WI38 (cell line): Measurements from ENCODE around the gene CARM1.

Experiments used
- H3K4me3 ChIP-seq: 2 replicates; pipeline ENCODE4 v1.5.1; 2011; ENCODE audit warnings: low read depth, mild to moderate bottlenecking, control low read depth, low read length
- TF ChIP-seq, protein P1 (sequence below): IDR thresholded peaks from 2 replicates; pipeline ENCODE4 v1.5.1; 2012; ENCODE audit warnings: low read depth, mild to moderate bottlenecking, control low read depth, low read length

Gene CARM1

DNA sequence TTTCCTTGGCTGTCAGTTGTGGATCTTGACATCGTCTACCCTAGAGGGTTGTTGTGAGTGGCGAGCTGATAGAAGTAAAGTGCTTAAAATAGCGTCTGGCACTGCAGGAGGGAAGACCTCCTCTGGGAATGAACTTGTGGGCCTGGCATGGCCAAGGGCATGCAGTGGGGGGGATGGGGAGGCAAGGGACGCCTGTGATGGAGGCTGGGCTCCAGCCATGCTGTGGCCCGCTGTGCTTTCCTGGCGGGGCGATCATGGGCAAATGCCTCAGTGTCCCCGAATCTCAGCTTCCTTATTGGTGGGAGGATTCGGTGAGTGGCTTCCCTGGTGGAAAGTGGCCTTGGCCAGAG is 10.7 kb downstream of the CARM1 start:
- no peak overlapping the region for H3K4me3 ChIP-seq
- TF ChIP-seq, protein P1, sequence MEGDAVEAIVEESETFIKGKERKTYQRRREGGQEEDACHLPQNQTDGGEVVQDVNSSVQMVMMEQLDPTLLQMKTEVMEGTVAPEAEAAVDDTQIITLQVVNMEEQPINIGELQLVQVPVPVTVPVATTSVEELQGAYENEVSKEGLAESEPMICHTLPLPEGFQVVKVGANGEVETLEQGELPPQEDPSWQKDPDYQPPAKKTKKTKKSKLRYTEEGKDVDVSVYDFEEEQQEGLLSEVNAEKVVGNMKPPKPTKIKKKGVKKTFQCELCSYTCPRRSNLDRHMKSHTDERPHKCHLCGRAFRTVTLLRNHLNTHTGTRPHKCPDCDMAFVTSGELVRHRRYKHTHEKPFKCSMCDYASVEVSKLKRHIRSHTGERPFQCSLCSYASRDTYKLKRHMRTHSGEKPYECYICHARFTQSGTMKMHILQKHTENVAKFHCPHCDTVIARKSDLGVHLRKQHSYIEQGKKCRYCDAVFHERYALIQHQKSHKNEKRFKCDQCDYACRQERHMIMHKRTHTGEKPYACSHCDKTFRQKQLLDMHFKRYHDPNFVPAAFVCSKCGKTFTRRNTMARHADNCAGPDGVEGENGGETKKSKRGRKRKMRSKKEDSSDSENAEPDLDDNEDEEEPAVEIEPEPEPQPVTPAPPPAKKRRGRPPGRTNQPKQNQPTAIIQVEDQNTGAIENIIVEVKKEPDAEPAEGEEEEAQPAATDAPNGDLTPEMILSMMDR, result no peak

DNA sequence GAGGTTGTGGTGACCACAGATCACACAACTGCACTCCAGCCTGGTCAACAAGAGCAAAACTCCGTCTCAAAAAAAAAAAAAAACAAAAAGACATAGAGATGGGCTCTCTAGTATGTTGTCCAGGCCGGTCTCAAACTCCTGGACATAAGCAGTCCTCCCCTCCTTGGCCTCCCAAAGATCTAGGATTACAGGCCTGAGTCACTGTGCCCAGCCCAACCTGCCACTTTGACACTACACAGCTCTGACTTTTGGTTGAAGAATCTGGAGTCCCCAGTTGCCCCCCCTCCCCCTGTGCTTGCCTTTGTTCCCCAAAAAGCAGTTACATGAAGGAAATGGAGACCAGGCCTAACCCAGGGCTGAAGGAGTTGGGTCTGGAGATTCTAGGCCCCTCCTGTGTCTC is 12.9 kb downstream of the CARM1 start:
- TF ChIP-seq, protein P1, result no peak
- no peak overlapping the region for H3K4me3 ChIP-seq

DNA sequence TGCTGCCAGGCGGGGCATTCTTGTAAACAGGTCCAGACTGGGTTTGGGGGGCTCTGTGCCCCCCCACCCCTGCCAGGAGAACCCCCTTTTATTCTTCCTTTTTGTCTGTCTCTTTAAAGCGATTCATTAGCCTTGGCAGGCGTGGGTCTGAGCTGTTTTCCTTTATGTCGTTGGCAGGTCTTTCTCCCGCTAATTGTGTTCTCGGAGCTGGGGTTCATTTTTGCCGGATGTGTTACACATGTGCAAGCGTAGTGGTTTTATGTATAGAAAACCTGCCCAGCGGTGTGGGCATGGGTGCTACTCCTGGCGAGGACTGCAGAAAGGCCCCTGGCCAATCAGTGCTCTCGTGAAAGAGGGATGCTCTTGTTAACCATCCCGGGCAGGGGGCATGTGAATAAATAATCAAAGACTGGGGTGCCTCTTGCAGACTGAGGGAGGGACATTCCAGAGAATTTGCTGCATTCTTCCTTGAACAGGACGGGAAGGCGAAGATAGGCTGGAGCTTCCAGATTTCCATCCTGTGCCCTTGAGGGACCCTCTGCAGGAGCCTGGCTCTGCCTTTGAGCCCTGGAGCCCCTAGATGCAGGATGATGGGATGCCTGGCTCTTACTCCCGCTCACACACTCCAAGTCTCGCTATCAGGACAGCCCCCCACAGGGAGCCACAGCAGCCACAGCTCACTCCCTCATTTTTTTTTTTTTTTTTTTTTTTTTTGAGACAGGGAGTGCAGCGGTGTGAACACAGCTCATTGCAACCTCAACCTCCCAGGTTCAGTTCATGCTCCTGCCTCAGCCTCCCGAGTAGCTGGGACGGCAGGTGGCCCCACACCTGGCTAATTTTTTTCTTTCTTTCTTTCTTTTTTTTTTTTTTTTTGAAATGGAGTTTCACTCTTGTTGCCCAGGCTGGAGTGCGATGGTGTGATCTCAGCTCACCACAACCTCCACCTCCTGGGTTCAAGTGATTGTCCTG is 14.1 kb downstream of the CARM1 start:
- no peak overlapping the region for H3K4me3 ChIP-seq
- TF ChIP-seq, protein P1, result no peak

DNA sequence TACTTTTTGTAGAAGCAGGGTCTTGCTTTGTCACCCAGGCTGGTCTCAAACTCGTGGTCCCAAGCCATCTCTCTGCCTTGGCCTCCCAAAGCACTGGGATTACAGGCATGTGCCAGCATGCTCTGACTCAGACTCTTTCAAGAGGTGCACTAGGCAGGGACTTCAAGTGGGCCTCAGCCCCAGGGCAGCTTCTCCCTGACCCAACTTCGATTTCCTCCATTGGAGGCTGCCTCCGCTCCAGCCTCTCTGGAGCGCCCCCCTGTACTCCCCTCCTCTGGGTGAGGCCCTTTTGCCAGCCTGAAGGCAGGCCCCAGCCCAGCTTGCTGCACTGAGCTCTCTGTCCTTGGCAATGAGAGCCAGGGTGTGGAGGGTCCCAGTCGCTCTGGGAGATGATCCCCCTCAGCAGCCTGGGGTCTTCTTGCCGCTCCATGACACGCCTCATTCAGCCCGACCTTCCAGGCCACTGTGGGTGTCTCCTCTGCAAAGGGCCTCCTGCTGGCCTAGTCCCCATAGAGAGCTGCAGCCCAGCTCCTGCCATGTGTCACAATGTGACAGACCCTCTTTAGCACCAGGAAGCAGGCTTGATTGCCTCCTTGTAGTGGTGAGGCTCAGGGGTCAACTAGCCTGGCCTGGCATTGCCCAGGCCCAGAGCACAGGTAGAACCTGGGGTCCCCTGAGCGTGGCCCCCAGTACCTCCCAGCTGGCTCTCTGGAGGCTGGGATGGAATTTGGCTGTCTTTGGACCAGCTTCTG is 16.4 kb downstream of the CARM1 start:
- no peak overlapping the region for H3K4me3 ChIP-seq
- TF ChIP-seq, protein P1, result no peak

DNA sequence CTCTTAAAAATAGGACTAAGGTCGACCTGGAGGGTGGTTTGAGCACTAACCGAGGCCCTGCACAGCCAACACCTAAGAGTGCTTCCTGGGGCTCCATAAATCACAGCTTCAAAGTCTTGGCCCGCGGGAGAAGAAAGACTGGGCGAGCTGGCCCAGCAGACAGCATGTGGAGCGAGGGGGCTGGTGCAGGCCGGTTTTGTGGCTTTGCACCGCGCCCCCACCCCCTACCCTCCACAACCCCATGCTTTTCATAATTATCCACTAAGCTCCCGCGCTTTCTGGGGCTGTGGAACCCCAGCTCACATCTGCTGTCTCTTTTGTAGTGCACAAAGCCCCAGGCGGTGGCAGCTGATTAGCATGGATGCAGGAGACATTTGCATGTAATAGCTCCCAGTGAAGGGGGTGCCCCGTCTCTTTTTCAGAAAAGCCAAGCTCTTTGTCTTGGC is 17.1 kb downstream of the CARM1 start:
- TF ChIP-seq, protein P1, result no peak
- H3K4me3 ChIP-seq, result no peak overlapping the region

DNA sequence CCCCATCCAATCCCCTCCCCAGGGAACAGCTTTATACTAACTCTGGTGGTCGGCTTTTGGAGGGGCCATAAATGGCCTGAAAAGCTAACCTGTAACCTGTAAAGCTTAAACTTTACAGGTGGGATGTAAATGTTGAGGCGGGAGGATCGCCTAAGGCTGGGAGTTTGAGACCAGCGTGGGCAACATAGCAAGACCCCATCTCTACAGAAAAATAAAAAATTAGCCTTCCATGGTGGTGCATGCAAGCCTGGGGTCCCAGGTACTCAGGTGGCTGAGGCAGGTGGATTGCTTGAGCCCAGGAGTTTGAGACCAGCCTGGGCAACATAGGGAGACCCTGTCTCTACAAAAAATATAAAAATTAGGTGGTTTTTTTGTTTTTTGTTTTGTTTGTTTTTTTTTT is 18.5 kb downstream of the CARM1 start:
- TF ChIP-seq, protein P1, result no peak
- H3K4me3 ChIP-seq, result no peak overlapping the region
